NCI-H1694 (cell line): ENCODE measurements around the gene IL18.
"Not testable (repeated sequence)": the region's sequence is repeated elsewhere in the genome, so short reads cannot be mapped to it uniquely, and the experiment has no call there.

Source experiments
- DNase-seq: peaks from one replicate; lab custom pipeline; 2025; lab: John Stamatoyannopoulos, UW

IL18 gene

GRCh38 chr11:112163875-112164685 lies at the start of gene IL18:
TSS of gene IL18 (minus strand) at chr11:112164094. CDS start at chr11:112155053, 9,041 bp downstream.
- no peak for DNase-seq

DNA sequence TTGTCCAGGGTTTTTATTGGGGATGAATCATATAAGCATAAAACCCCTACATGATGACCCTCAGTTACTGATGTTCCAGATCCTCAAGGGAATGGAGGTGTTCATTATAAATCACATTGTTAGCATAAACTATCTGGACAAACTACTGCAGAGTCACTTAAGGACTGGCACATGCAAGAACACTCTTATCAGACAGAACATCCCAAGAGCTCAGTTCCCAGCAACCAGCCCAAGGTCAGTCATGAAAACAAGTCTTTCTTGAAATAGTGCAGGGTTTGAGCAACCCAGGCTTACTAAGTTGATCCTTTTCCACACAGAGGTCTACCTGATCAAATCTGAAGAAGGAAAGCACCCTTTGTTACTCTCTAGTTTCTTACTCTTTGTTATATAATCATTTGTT lies 48.8 kb upstream of the IL18 start:
- DNase-seq = no peak

DNA sequence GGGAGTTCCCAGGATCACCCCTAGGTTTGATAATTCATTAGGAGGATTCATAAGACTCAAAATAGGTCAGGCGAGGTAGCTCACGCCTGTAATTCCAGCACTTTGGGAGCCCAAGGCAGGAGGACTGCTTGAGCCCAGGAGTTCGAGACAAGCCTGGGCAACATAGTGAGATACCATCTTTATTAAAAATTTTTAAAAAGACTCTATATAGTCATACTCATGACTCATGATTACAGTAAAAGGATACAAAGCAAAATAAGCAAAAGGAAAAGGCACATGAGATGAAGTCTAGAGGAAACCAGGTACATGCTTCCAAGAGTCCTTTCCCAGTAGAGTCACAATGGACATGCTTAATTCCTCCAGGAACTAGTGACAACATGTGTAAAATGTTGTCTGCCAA lies 48.4 kb upstream of the IL18 start:
- DNase-seq = no peak

- DNase-seq = no peak
Measured at GRCh38 chr11:112211536-112211935, 47.6 kb upstream of the IL18 start.

GRCh38 chr11:112210890-112211289 lies 47.0 kb upstream of the IL18 start:
- DNase-seq = no peak

- DNase-seq = no peak
Measured at GRCh38 chr11:112206071-112206470, 42.2 kb upstream of the IL18 start.

- DNase-seq = no peak
Measured at GRCh38 chr11:112200252-112200651, 36.4 kb upstream of the IL18 start.

- not testable (repeated sequence) for DNase-seq
Measured at GRCh38 chr11:112199101-112199500, 35.2 kb upstream of the IL18 start.

GRCh38 chr11:112196519-112197087 lies 32.7 kb upstream of the IL18 start:
- DNase-seq = no peak

DNA sequence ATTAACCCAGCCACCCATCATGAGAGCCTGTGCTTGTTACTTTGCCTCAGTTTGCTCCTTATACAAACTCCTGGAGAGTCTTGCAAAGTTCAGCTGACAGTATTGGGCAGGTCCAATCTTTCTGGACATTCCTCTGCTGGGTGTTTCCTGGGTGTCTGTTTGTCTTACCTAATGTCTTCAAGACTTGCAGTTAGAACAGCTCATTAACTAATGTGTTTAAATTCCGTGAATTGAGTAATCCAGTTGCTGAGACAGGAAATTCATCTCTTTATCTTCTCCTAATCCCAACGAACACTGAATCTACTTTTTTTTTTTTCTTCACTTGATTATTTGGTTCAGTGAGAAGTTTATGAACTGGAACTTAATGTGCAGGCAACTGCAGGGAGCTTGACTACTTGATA lies 32.1 kb upstream of the IL18 start:
- DNase-seq = no peak

DNA sequence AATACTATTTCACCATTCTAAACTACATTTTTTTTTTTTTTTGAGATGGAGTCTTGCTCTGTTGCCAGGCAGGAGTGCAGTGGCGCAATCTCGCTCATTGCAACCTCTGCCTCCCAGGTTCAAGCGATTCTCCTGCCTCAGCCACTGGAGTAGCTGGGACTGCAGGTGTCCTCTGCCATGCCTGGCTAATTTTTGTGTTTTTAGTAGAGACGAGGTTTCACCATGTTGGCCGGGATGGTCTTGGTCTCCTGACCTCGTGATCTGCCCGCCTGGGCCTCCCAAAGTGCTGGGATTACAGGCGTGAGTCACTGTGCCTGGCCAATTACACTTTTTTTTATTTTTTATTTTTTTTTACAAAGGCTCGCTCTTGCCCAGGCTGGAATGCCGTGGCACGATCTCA lies 31.2 kb upstream of the IL18 start:
- not testable (repeated sequence) for DNase-seq

GRCh38 chr11:112186304-112186703 lies 22.4 kb upstream of the IL18 start:
- DNase-seq = no peak

DNA sequence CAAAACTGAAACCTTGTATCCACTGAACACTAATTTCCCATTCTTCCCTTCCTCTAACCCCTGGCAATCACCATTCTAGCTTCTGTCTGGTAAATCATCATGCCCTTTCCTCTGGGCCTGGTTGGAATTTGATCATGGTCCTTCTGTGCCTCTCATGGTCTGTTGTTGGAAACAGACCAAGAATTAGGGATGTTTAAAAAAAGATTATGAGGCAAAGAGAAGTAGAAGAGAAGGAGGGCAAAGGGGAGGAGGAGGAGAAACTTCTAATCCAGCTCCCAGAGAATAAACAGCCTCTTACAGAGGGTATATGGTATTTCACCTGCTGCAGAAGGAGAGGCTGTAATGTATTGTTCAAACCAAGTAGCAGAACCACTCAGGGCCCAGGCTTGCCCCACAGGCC lies 22.0 kb upstream of the IL18 start:
- DNase-seq = no peak

GRCh38 chr11:112182867-112183266 lies 19.0 kb upstream of the IL18 start:
- DNase-seq = no peak

DNA sequence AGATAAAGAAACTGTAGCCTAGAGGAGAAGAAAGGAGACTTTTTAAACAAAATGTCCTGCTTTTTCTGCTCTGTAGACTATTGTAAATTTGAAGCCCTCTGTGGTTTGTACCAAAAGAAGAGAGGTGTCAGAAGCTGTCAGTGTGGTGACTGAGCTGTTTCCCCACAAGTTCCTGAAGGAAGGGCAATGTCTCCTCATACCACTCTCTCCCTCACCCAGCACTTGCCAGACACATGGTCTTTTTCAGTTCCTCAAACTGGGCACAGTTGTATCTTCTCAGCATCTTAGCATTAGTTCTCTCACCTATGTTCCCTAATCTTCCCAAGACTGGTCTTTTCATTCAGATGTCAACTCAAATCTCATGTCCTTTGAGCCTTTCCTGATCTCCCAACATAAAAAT lies 15.7 kb upstream of the IL18 start:
- no peak for DNase-seq

- DNase-seq = no peak
Measured at GRCh38 chr11:112178936-112179335, 15.0 kb upstream of the IL18 start.

DNA sequence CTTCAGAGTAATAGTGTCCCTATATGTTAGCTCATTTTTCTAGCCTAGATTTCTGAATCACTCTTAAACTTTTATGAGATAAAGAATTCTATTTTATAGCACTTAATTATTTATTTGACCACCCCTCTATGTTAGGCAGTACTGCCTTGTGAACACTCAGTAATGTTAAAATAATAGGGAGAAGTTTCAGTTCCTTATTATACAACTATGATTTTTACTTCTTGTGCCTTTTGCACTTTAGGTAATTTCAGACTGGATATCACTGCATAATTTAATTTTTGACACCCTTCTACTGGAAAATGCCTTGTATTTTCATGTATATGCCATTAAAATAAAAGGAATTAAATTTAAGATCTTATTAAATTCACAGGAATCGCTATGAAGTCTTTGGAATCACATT lies 14.5 kb upstream of the IL18 start:
- DNase-seq = no peak

- no peak for DNase-seq
Measured at GRCh38 chr11:112177589-112177988, 13.7 kb upstream of the IL18 start.

GRCh38 chr11:112176077-112176476 lies 12.2 kb upstream of the IL18 start:
- no peak for DNase-seq

- DNase-seq = no peak
Measured at GRCh38 chr11:112175599-112175952, 11.7 kb upstream of the IL18 start.

GRCh38 chr11:112174789-112175598 lies 11.1 kb upstream of the IL18 start, which contains the start of gene BCO2:
TSS of gene BCO2 (plus strand) at chr11:112175512. CDS start at chr11:112175602, 90 bp downstream.
- no peak for DNase-seq

DNA sequence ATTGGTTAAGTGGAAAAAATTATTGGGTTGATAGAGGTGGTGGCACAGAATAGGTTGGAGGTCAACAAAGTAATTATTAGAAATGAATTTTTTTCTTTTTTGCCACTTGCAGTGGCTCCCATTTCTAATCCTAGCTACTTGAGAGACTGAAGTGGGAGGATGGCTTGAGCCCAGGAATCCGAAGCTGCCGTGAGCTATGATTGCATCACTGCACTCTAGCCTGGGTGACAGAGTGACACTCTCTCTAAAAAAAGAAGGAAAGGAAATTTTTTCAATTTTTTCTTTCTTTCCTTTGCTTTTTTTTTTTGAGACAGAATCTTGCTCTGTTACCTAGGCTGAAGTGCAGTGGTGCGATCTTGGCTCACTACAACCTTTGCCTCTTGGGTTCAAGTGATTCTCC lies 9.3 kb upstream of the IL18 start:
- DNase-seq = no peak
